ENCODE measurements around the gene ADCY1.
"Not testable (repeated sequence)": the region's sequence is repeated elsewhere in the genome, so short reads cannot be mapped to it uniquely, and the experiment has no call there.

DNA sequence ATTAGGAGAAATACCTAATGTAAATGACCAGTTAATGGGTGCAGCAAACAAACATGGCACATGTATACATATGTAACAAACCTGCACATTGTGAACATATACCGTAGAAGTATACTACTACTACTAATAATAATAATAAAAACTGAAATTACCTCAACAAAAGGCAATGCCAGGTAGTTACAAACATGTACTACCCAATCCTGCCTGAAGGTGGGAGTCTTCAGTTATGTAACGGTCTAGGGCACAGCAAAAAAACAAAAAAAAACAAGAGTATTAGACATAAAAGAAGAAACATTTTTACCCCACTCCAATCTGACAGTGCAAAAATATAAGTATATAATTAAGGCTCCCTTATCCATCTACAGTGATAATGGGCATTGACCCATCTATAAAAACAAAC, 182.6 kb downstream of the ADCY1 start:
- not testable (repeated sequence) for TF ChIP-seq EZH2 (IDR thresholded peaks at IDR 0.05; ENCODE audit: borderline replicate concordance, low read length)
- TF ChIP-seq, protein P1, sequence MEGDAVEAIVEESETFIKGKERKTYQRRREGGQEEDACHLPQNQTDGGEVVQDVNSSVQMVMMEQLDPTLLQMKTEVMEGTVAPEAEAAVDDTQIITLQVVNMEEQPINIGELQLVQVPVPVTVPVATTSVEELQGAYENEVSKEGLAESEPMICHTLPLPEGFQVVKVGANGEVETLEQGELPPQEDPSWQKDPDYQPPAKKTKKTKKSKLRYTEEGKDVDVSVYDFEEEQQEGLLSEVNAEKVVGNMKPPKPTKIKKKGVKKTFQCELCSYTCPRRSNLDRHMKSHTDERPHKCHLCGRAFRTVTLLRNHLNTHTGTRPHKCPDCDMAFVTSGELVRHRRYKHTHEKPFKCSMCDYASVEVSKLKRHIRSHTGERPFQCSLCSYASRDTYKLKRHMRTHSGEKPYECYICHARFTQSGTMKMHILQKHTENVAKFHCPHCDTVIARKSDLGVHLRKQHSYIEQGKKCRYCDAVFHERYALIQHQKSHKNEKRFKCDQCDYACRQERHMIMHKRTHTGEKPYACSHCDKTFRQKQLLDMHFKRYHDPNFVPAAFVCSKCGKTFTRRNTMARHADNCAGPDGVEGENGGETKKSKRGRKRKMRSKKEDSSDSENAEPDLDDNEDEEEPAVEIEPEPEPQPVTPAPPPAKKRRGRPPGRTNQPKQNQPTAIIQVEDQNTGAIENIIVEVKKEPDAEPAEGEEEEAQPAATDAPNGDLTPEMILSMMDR (conservative IDR thresholded peaks at IDR 0.05 in 1 of 2, IDR thresholded peaks at IDR 0.05 in 1 of 2; ENCODE audit: extremely low read depth in 1 of 2, insufficient read depth in 1 of 2, low read depth in 1 of 2, low read length in 2 of 2) = peak; percentile 20 to 24
